Measurements from ENCODE around the gene LRIG1. TPM values are rescaled to one million over a fixed set of nuclear protein-coding genes. Genes with fewer than 3 reads are reported as not detected.

Gene LRIG1
- total RNA-seq, 4 donors from 2014 or later: 48.6 to 58.6 (median 52.5) TPM

DNA sequence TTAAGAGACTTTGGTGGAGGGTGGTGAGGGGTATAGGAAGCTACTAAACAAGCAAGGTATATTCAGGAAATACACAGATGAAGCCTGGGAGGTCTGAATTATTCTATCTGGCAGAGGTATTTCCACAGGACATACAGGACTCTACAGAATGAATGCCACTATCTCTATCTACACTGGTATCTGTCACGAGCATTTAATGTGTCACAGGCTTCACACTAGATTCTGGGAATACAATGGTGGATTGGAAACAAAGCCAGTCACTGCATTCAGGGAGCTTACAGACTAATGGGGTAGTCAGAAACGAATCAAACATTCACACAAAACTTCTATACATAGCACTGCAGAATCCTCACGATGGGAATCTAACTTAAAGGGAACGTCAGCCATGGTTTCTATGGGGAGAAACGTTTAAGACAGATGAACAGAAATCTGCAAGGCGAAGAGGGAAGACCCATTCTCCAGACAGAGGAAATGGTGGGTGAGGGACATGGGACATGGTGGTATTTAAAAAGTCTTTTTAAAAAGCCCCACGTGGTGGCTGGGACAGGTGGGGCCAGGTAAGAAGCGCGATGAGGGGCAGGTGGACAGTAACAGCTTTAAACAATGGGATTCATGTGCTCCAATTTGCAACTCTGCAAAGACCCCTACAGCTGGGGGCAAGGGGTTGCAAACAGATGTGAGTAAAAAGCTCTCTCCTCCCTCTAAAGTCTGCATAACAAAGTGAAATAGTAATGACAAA lies 16.5 kb downstream of the LRIG1 start:
- peak overlapping the region in 3 of 4 donors; percentile 74 to 86 (median 81) for H3K27ac ChIP-seq
- H3K9me3 ChIP-seq: no peaks in the 10 kb centered on the region
- WGBS, 2 donors: 66 to 69% methylated on average over 9 of the region's 9 CpGs
- DNase-seq (ENCODE audit: low spot score in 2 of 2): no peak
- TF ChIP-seq EP300 (IDR thresholded peaks at IDR 0.05) (no peak), CTCF (IDR thresholded peaks at IDR 0.05) (no peak), POLR2A (IDR thresholded peaks at IDR 0.05) (no peak)
- no peaks in the 10 kb centered on the region for H3K36me3 ChIP-seq
- no peak overlapping the region for H3K4me3 ChIP-seq
- no peaks in the 10 kb centered on the region for H3K27me3 ChIP-seq
- H3K4me1 ChIP-seq: peaks cover 0 to 82% (median 54%) of the 10 kb centered on the region in 4 donors

GRCh38 chr3:66483409-66483906 lies 17.4 kb downstream of the LRIG1 start:
- H3K27me3 ChIP-seq: no peaks in the 10 kb centered on the region
- DNase-seq (ENCODE audit: low spot score in 2 of 2): no peak
- H3K36me3 ChIP-seq: no peaks in the 10 kb centered on the region
- WGBS, 2 donors: 53 to 62% methylated on average over 13 of the region's 13 CpGs
- peaks cover 0 to 82% (median 57%) of the 10 kb centered on the region in 4 donors for H3K4me1 ChIP-seq
- TF ChIP-seq CTCF (IDR thresholded peaks at IDR 0.05): no peak
- no peak for TF ChIP-seq POLR2A (IDR thresholded peaks at IDR 0.05)
- TF ChIP-seq EP300 (IDR thresholded peaks at IDR 0.05): no peak
- H3K27ac ChIP-seq: peak overlapping the region; percentile 67 to 86 (median 78)
- no peaks in the 10 kb centered on the region for H3K9me3 ChIP-seq
- no peak overlapping the region for H3K4me3 ChIP-seq

GRCh38 chr3:66483006-66483405 lies 17.8 kb downstream of the LRIG1 start:
- DNase-seq (ENCODE audit: low spot score in 2 of 2): peak; percentile 47 to 65
- no peak for TF ChIP-seq POLR2A (IDR thresholded peaks at IDR 0.05)
- peak in 1 of 2 donors; percentile 79 for TF ChIP-seq EP300 (IDR thresholded peaks at IDR 0.05)
- WGBS, 2 donors: 16 to 32% methylated on average over 4 of the region's 4 CpGs
- peaks cover 0 to 84% (median 59%) of the 10 kb centered on the region in 4 donors for H3K4me1 ChIP-seq
- H3K27me3 ChIP-seq: no peaks in the 10 kb centered on the region
- no peaks in the 10 kb centered on the region for H3K36me3 ChIP-seq
- no peaks in the 10 kb centered on the region for H3K9me3 ChIP-seq
- H3K27ac ChIP-seq: peak overlapping the region; percentile 67 to 86 (median 78)
- H3K4me3 ChIP-seq: no peak overlapping the region

DNA sequence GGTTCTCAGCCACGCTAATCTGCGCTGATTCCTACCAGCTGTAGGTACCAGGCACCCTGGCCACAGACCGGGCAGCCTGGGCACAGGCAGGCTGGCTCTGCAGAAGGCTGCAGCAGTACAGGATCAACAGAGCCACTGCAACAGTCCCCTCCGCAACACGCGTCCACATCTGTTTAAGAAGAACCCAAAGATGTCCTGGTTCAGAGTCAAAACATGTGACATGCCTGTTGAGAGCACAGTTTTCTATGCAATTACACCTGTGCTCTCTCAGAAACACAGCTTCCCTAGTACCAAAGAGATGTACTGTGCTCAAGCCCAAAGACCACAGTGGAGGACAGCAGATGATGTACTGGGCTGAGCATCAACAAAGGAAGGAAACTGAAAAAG lies 18.8 kb downstream of the LRIG1 start:
- no peaks in the 10 kb centered on the region for H3K9me3 ChIP-seq
- no peaks in the 10 kb centered on the region for H3K36me3 ChIP-seq
- WGBS, 2 donors: 69 to 83% methylated on average over 6 of the region's 6 CpGs
- H3K4me3 ChIP-seq: no peak overlapping the region
- no peak for DNase-seq (ENCODE audit: low spot score in 2 of 2)
- H3K27me3 ChIP-seq: no peaks in the 10 kb centered on the region
- peaks cover 0 to 81% (median 57%) of the 10 kb centered on the region in 4 donors for H3K4me1 ChIP-seq
- H3K27ac ChIP-seq: peak overlapping the region; percentile 19 to 86 (median 78)
- TF ChIP-seq EP300 (IDR thresholded peaks at IDR 0.05) (no peak), POLR2A (IDR thresholded peaks at IDR 0.05) (no peak), CTCF (IDR thresholded peaks at IDR 0.05) (no peak)

DNA sequence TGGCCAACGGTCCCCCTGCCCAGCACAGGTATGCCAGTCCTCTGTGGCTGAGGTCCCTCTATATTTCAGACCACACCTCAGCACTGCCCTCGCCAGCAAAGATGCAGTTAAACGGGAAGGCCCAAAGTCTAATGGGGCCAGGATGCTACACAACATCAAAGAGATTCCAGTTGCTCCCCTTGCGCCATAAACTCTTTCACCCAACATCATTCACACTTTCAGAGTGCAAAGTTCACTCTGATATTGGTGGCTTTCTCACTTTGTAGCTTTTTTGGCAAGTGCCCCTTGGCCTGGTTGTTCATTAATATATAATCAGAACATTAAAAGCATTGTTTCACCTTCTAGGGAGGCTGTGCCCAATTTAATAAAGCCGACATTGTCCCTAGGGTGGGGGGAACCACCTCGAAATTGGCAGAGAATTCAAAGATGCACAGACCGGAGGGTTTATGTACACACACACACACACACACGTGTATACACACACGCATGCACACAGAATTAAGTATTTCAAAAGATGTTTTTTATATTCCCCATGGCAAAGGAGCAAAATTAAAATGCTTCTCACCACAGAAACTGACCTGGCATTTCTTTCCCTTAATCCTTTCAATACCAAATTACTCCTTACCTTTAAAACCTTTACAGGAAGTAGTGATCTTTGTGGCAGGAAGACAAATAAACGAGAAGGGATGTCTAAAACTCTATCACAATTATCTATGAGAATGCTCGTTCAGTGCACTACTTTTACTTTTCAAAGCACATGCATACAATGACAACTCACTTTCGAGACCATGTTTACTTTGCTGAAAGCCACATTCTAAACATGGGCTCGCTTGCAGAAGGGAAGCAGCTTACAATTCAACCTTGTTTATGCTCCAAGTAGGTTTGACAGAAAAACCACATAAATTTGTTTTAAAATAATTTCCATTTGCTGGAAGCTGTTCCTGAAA lies 19.5 kb downstream of the LRIG1 start:
- peak overlapping the region; percentile 19 to 86 (median 78) for H3K27ac ChIP-seq
- no peak for DNase-seq (ENCODE audit: low spot score in 2 of 2)
- no peaks in the 10 kb centered on the region for H3K36me3 ChIP-seq
- H3K9me3 ChIP-seq: no peaks in the 10 kb centered on the region
- 39 to 40% methylated on average over 13 of the region's 13 CpGs for WGBS, 2 donors
- H3K27me3 ChIP-seq: no peaks in the 10 kb centered on the region
- TF ChIP-seq CTCF (IDR thresholded peaks at IDR 0.05) (no peak), EP300 (IDR thresholded peaks at IDR 0.05) (no peak), POLR2A (IDR thresholded peaks at IDR 0.05) (no peak)
- H3K4me3 ChIP-seq: no peak overlapping the region
- H3K4me1 ChIP-seq: peaks cover 0 to 78% (median 58%) of the 10 kb centered on the region in 4 donors

Measured in tibial nerve (tissue), 4 donors.